ENCODE data around the gene BST2.

BST2 gene

GRCh38 chr19:17405250-17406045 lies at the start of gene BST2:
Gene BST2 (minus strand): TSS chr19:17405630. CDS start chr19:17405575, 55 bp downstream.
- DNase-seq (ENCODE audit: low spot score), result peak; percentile 99

- no peak for DNase-seq (ENCODE audit: low spot score)
These were observed 49.2 kb upstream of the BST2 start for GRCh38 chr19:17454576-17455071.

GRCh38 chr19:17451820-17452219 lies 46.4 kb upstream of the BST2 start:
- no peak for DNase-seq (ENCODE audit: low spot score)

GRCh38 chr19:17450264-17451075 lies 45.0 kb upstream of the BST2 start:
- DNase-seq (ENCODE audit: low spot score), result peak; percentile 60

- DNase-seq (ENCODE audit: low spot score), result no peak
These were observed 42.9 kb upstream of the BST2 start, which contains the start of gene TMEM221 for GRCh38 chr19:17448131-17448967. Gene TMEM221 (minus strand): TSS chr19:17448668. CDS start chr19:17448462, 206 bp downstream.

- DNase-seq (ENCODE audit: low spot score), result no peak
These were observed 42.3 kb upstream of the BST2 start for GRCh38 chr19:17447704-17448130.

GRCh38 chr19:17445526-17446165 lies 40.2 kb upstream of the BST2 start:
- DNase-seq (ENCODE audit: low spot score), result no peak

GRCh38 chr19:17441241-17442021 lies 36.0 kb upstream of the BST2 start:
- peak; percentile 51 for DNase-seq (ENCODE audit: low spot score)

- no peak for DNase-seq (ENCODE audit: low spot score)
These were observed 31.4 kb upstream of the BST2 start for GRCh38 chr19:17436874-17437267.

- DNase-seq (ENCODE audit: low spot score), result no peak
These were observed 30.9 kb upstream of the BST2 start for GRCh38 chr19:17436094-17436873.

- no peak for DNase-seq (ENCODE audit: low spot score)
These were observed 29.8 kb upstream of the BST2 start for GRCh38 chr19:17435218-17435617.

- DNase-seq (ENCODE audit: low spot score), result no peak
These were observed 26.0 kb upstream of the BST2 start for GRCh38 chr19:17431417-17431816.

- DNase-seq (ENCODE audit: low spot score), result no peak
These were observed 24.2 kb upstream of the BST2 start for GRCh38 chr19:17429641-17430113.

GRCh38 chr19:17424743-17425365 lies 19.4 kb upstream of the BST2 start:
- no peak for DNase-seq (ENCODE audit: low spot score)

GRCh38 chr19:17423429-17424208 lies 18.2 kb upstream of the BST2 start:
- DNase-seq (ENCODE audit: low spot score), result no peak

GRCh38 chr19:17421942-17422341 lies 16.5 kb upstream of the BST2 start:
- DNase-seq (ENCODE audit: low spot score), result no peak

- DNase-seq (ENCODE audit: low spot score), result peak; percentile 63
These were observed 15.1 kb upstream of the BST2 start for GRCh38 chr19:17420475-17420924.
